IMR-90 (cell line): Measurements from ENCODE around the gene COL3A1. TPM values are rescaled to one million over a fixed set of nuclear protein-coding genes. Genes with fewer than 3 reads are reported as not detected.
A peak's percentile ranks its signal among the peaks of the same experiment; 100 is the strongest.

Experiments
- ATAC-seq: fragments of 200-7000 bp; cut with Tn5 transposase; 2 replicates; pipeline ENCODE4 v1.9.1; 2020; ENCODE audit warnings: low read depth, mild to moderate bottlenecking, moderate library complexity
- BruUV-seq: library from RNA; stranded (reverse); fragments of 400-500 nt; replicated peaks from 2 replicates; lab custom pipeline; 2021; lab: Mats Ljungman, UMichigan
- CTCF ChIA-PET: fragments of 300-600 bp; formaldehyde crosslinking; extraction: SDS; loops from one replicate; lab custom pipeline; 2021; ENCODE audit warnings: antibody characterized with exemption; lab: Yijun Ruan, JAX
- POLR2A ChIA-PET: fragments of 300-600 bp; sonication (Branson Sonifier 250); formaldehyde crosslinking; loops from one replicate; lab custom pipeline; 2022; ENCODE audit warnings: antibody characterized with exemption; ENCODE audit not compliant: unreplicated experiment; lab: Charles Lee
- DNase-seq: peaks from one replicate; pipeline ENCODE4 v3.0.0; 2013
- H2AFZ ChIP-seq: replicated peaks from 2 replicates; pipeline ENCODE3; 2013; ENCODE audit warnings: low read length, mild to moderate bottlenecking; ENCODE audit not compliant: poor library complexity
- H2AK5ac ChIP-seq: 2 replicates; pipeline ENCODE4 v1.6.1; 2013; ENCODE audit warnings: low read depth, low read length, inconsistent platforms
- H2AK9ac ChIP-seq: replicated peaks from 2 replicates; pipeline ENCODE3; 2013; ENCODE audit warnings: mild to moderate bottlenecking, low read depth, low read length, moderate library complexity; ENCODE audit not compliant: poor library complexity
- H2BK120ac ChIP-seq: 2 replicates; pipeline ENCODE4 v1.6.1; 2013; ENCODE audit warnings: low read depth, low read length, inconsistent platforms
- H2BK15ac ChIP-seq: 3 replicates; pipeline ENCODE4 v1.6.1; 2013; ENCODE audit warnings: low read depth, low read length, inconsistent platforms
- H2BK20ac ChIP-seq: 2 replicates; pipeline ENCODE4 v1.6.1; 2013; ENCODE audit warnings: low read depth, mild to moderate bottlenecking, inconsistent platforms, low read length, moderate library complexity
- H2BK5ac ChIP-seq: 2 replicates; pipeline ENCODE4 v1.6.1; 2013; ENCODE audit warnings: mild to moderate bottlenecking, low read depth, low read length, inconsistent platforms; ENCODE audit not compliant: poor library complexity, severe bottlenecking
- H3K14ac ChIP-seq: replicated peaks from 2 replicates; pipeline ENCODE4 v1.6.1; 2013; ENCODE audit warnings: low read depth, low read length, inconsistent platforms
- H3K18ac ChIP-seq: 2 replicates; pipeline ENCODE4 v1.6.1; 2013; ENCODE audit warnings: low read depth, low read length, control low read depth
- H3K23ac ChIP-seq: 2 replicates; pipeline ENCODE4 v1.6.1; 2013; ENCODE audit warnings: low read depth, low read length, inconsistent platforms
- H3K27ac ChIP-seq: 2 replicates; pipeline ENCODE4 v1.5.1; 2013; ENCODE audit warnings: mild to moderate bottlenecking, control low read depth, low read length; ENCODE audit not compliant: insufficient read depth
- H3K27me3 ChIP-seq: 2 replicates; pipeline ENCODE4 v1.6.1; 2013; ENCODE audit warnings: low read length; ENCODE audit not compliant: control insufficient read depth, insufficient read depth
- H3K36me3 ChIP-seq: 2 replicates; pipeline ENCODE4 v1.6.1; 2013; ENCODE audit warnings: low read length, mixed read lengths; ENCODE audit not compliant: control insufficient read depth, insufficient read depth
- H3K4ac ChIP-seq: 2 replicates; pipeline ENCODE4 v1.6.1; 2013; ENCODE audit warnings: low read depth, low read length, inconsistent platforms
- H3K4me1 ChIP-seq: 2 replicates; pipeline ENCODE4 v1.6.1; 2013; ENCODE audit warnings: low read length, mixed read lengths; ENCODE audit not compliant: control insufficient read depth, insufficient read depth
- H3K4me2 ChIP-seq: 2 replicates; pipeline ENCODE4 v1.6.1; 2013; ENCODE audit warnings: low read depth, mild to moderate bottlenecking, control low read depth, low read length, moderate library complexity
- H3K4me3 ChIP-seq: 2 replicates; pipeline ENCODE4 v1.5.1; 2013; ENCODE audit warnings: low read depth, mild to moderate bottlenecking, control low read depth, low read length, moderate library complexity; ENCODE audit not compliant: insufficient read depth
- H3K56ac ChIP-seq: 2 replicates; pipeline ENCODE4 v1.6.1; 2013; ENCODE audit warnings: low read length, inconsistent platforms; ENCODE audit not compliant: insufficient read depth; ENCODE audit errors: extremely low read depth
- H3K79me1 ChIP-seq, 2 experiments: 2 replicates each; pipeline ENCODE4 v1.6.1; 2013; ENCODE audit warnings: low read length in 2 of 2, inconsistent platforms in 1 of 2, low read depth in 1 of 2
- H3K9ac ChIP-seq: 2 replicates; pipeline ENCODE4 v1.6.1; 2013; ENCODE audit warnings: low read depth, low read length, control low read depth
- H3K9me1 ChIP-seq: 2 replicates; pipeline ENCODE4 v1.6.1; 2013; ENCODE audit warnings: low read length, inconsistent platforms; ENCODE audit not compliant: insufficient read depth
- H3K9me3 ChIP-seq: 2 replicates; pipeline ENCODE4 v1.6.1; 2013; ENCODE audit warnings: low read length; ENCODE audit not compliant: control insufficient read depth, insufficient read depth
- H4K20me1 ChIP-seq: 2 replicates; pipeline ENCODE4 v1.6.1; 2013; ENCODE audit warnings: low read length, inconsistent platforms; ENCODE audit not compliant: insufficient read depth
- H4K5ac ChIP-seq: 2 replicates; pipeline ENCODE4 v1.6.1; 2013; ENCODE audit warnings: mild to moderate bottlenecking, low read depth, low read length, control low read depth
- H4K8ac ChIP-seq, 2 experiments: 2 replicates each; pipeline ENCODE4 v1.6.1; 2013; ENCODE audit warnings: low read depth in 2 of 2, low read length in 2 of 2, control low read depth in 1 of 2, inconsistent platforms in 1 of 2
- H4K91ac ChIP-seq: 2 replicates; pipeline ENCODE4 v1.6.1; 2013; ENCODE audit warnings: low read depth, low read length, inconsistent platforms; ENCODE audit not compliant: insufficient read depth
- BHLHE40 ChIP-seq: fragments of 150-350 bp; IDR thresholded peaks from 2 replicates; pipeline ENCODE4 v1.6.1; 2016; ENCODE audit warnings: mild to moderate bottlenecking, low read depth, low read length
- CEBPB ChIP-seq: IDR thresholded peaks from 2 replicates; pipeline ENCODE4 v1.6.1; 2012; ENCODE audit warnings: low read depth, low read length, improper control_type of control experiment
- CTCF ChIP-seq: conservative IDR thresholded peaks from 2 replicates; pipeline ENCODE4 v1.5.1; 2012; ENCODE audit warnings: mild to moderate bottlenecking, low read depth, low read length, improper control_type of control experiment
- ELK1 ChIP-seq: fragments of 150-350 bp; IDR thresholded peaks from 2 replicates; pipeline ENCODE4 v1.6.1; 2016; ENCODE audit warnings: low read depth, mild to moderate bottlenecking, low read length, moderate library complexity, borderline replicate concordance
- NFE2L2 ChIP-seq: fragments of 150-350 bp; IDR thresholded peaks from 2 replicates; pipeline ENCODE4 v1.6.1; 2016; ENCODE audit warnings: low read depth, mild to moderate bottlenecking, low read length
- RAD21 ChIP-seq: IDR thresholded peaks from 2 replicates; pipeline ENCODE4 v1.6.1; 2012; ENCODE audit warnings: low read length, improper control_type of control experiment
- SMC3 ChIP-seq: fragments of 150-350 bp; IDR thresholded peaks from 2 replicates; pipeline ENCODE4 v1.6.1; 2016; ENCODE audit warnings: low read depth, mild to moderate bottlenecking, antibody characterized with exemption, low read length, moderate library complexity
- USF2 ChIP-seq: fragments of 150-350 bp; IDR thresholded peaks from 2 replicates; pipeline ENCODE4 v1.6.1; 2017; ENCODE audit warnings: mild to moderate bottlenecking, antibody characterized with exemption, low read length, low read depth
- dilution Hi-C: fragments of 300-500 bp; cut with HindIII; formaldehyde crosslinking; loops from one replicate; pipeline ENCODE4 v1.14.3; 2018; ENCODE audit warnings: low sequenced_read_pairs; ENCODE audit not compliant: unreplicated experiment
- in situ Hi-C: fragments of 300-500 bp; cut with MboI; formaldehyde crosslinking; loops from 3 replicates; pipeline ENCODE4 v1.14.3; 2019; ENCODE audit warnings: low sequenced_read_pairs, inconsistent platforms, mixed read lengths
- intact Hi-C: fragments of 100-400 bp; cut with micrococcal nuclease; formaldehyde crosslinking; loops from 2 replicates; pipeline ENCODE4 v1.10.0; 2022
- polyA plus RNA-seq, 3 experiments: library from polyadenylated mRNA; depleted of rRNA; stranded (reverse); fragments of >200 nt; gene quantifications; 2 replicates each; pipeline ENCODE4 v1.2.3, GENCODE V29; 2012; ENCODE audit warnings: low replicate concordance in 1 of 3
- total RNA-seq: library from RNA; depleted of rRNA; stranded (reverse); fragments of >200 nt; gene quantifications from 2 replicates; pipeline ENCODE4 v1.2.3, GENCODE V29; 2012

COL3A1 gene
- total and polyA plus RNA-seq, 2 of the 4 experiments (the other 2 are of a cell fraction) = 402 to 408 TPM

GRCh38 chr2:188983427-188984064 is 9.4 kb downstream of the COL3A1 start (continued):
- TF ChIP-seq CTCF = peak; percentile 34

GRCh38 chr2:188984065-188984491 is 9.9 kb downstream of the COL3A1 start:
- Histone ChIP-seq H3K14ac (no peak overlapping the region), H2BK20ac (no peak overlapping the region; the same call in 1 of the 2 replicates), H2AK9ac (no peak overlapping the region), H3K4ac (no peak overlapping the region), H3K9me3 (no peaks in the 10 kb centered on the region), H4K8ac (no peak overlapping the region; a peak in 1 of 4 replicates), H3K27me3 (no peaks in the 10 kb centered on the region), H3K36me3 (peaks cover 42% of the 10 kb centered on the region), H3K4me3 (no peak overlapping the region), H2BK15ac (no peak overlapping the region), H3K18ac (no peak overlapping the region), H2BK5ac (peak overlapping the region; percentile 96), H3K9me1 (no peaks in the 10 kb centered on the region), H3K56ac (no peak overlapping the region; the same call in 1 of the 2 replicates), H2AK5ac (no peak overlapping the region), H3K79me1 (peaks cover 8 to 24% of the 10 kb centered on the region in 2 experiments; a peak in 3 of 4 replicates), H3K4me2 (no peak overlapping the region), H4K91ac (no peak overlapping the region), H3K4me1 (peaks cover 4% of the 10 kb centered on the region), H4K5ac (no peak overlapping the region), H2AFZ (no peak overlapping the region), H4K20me1 (no peaks in the 10 kb centered on the region), H3K9ac (no peak overlapping the region), H3K27ac (peak overlapping the region; percentile 41; the same call in 1 of the 2 replicates), H2BK120ac (peak overlapping the region; percentile 3; the same call in 1 of the 2 replicates), H3K23ac (no peak overlapping the region)
- CTCF ChIA-PET = interaction anchor here (0.6 to 1.4 kb wide), 3 partner anchors 456 to 676 kb away, joined by 3 to 5 read pairs (median 3); no protein-coding TSS in a partner anchor
- dilution Hi-C loops = no loop called here
- no peak; the same call in 1 of the 2 replicates for ATAC-seq
- peak; percentile 71 for DNase-seq
- POLR2A ChIA-PET = no interaction called here
- no TSS peak for BruUV-seq
- in situ Hi-C loops = loop anchor here (5.0 kb wide), 1 partner anchor 457 kb away; no protein-coding TSS in a partner anchor
- intact Hi-C loops = loop anchor here (1.0 to 5.0 kb wide), 2 partner anchors 337 to 460 kb away; no protein-coding TSS in a partner anchor
- peak; percentile 58 for TF ChIP-seq RAD21
- TF ChIP-seq SMC3 = peak; percentile 61
- no peak for TF ChIP-seq NFE2L2
- no peak for TF ChIP-seq BHLHE40
- no peak for TF ChIP-seq ELK1
- TF ChIP-seq USF2 = no peak
- no peak for TF ChIP-seq CEBPB
- peak; percentile 53 for TF ChIP-seq CTCF
